Stimulated activated CD8-positive, alpha-beta memory T cell treated with anti-CD3 and anti-CD28 coated beads, Interleukin-12 subunit alpha, Interleukin-12 subunit beta, amount 100 ng/mL, for 24 hours (primary cell): ENCODE data around the gene CPNE5.

Experiments
- DNase-seq: peaks from one replicate; pipeline ENCODE4 v3.0.0-alpha.2; 2020; ENCODE audit errors: extremely low read depth

Gene CPNE5

DNA sequence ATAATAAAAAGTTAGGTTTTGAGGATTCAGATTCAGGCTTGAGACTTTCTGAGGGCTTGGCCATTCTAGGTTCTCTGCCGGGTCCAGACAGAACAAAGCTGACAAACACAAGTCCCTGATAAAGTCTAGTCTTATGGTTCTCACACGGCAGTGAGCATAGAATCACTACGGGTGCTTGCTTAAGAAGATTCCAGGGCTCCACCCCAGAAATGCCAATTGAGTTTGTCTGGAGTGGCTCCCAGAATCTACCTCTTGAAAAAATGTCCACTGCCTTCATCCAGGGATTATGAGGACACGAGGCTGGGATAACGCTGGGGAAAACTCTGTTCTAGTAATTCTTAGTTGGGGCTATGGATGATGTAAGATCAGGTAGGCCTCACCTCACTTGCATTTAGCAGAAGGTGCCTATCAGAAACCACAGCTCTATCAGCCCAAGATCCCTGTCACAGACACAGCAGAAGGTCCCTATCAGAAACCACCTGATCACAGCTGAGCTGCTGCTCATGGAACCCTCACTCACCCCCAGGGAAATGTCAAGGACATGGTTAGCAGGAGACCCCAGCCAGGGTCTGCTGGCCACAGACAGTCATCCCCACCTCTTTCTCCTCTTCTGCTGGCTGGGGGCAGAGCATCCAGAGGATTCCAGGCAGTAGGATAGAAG lies 89.3 kb downstream of the CPNE5 start:
- no peak for DNase-seq

DNA sequence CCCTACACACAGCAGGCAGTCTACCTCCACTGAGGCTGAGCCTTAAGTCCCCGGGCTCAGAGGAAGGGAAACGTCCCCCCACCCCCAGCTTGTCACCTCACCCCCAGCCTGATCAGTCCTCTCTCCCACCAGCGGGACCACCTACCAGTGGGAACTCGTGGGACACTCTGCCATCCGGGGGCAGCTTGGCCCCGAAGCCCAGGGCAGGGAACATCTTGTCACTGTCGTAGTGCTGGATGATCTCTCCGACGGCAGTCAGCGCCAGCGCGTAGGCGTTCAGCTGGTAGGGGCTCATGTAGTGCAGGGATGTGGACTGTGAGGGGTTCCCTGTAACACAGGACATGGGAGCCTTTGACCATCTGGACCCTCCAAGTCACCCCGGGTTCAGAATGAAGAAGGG lies 93.0 kb downstream of the CPNE5 start:
- no peak for DNase-seq

DNA sequence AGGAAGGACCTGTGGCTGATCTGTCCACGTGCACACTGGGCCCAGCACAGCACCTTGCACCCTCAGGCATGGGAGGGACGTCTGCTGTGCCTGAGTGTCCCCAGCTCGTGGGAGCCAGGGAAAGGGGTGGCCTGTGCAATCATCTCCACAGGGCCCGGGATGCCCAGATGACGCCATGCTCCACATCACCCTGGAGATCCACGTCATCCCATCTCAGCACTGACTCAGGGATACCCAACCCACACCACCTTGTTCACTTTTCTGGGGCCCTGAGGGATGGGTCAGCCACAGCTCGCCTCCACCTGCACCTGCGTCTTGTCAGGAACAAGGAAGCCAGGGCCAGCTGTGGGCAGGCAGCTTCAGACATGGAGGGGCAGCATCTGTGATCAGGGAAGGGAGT lies 93.4 kb downstream of the CPNE5 start:
- DNase-seq, result no peak

DNA sequence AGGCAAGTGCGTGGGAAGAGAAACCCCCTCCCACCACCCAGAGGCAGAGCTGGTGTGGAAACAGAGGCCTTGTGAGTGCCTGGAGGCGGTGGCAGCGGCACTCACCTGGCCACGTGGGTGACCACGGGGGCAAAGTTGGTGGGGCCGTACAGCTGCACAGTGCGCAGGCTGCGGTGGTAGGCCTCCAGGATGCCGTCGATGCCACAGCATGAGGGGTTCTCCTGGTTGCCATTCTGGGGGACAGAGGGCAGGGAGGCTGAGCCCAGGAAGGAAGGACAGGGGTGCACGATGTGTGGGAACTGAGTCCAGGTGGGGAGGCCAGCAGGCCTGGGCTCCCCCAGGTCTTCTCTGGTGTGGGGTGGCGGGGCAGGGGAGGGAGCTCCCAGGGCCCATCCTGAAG lies 94.0 kb downstream of the CPNE5 start:
- DNase-seq, result no peak

DNA sequence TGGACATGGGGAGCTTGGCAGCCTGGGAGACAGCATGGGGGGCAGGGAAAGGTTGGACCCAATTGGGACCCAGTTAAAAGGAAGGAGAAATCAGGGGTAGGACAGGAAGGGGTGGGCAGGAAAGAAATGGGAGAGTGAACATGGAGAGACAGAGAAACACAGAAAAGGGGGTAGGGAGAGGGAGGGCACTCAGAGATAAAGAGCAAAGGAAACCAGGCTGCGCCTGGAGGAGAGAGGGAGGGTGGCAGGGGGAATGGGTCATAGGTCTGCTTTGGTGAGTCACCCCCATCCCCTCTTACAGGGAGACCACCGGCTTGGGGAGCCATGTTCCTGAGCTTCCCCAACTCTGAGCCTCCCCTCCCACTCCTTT lies 95.0 kb downstream of the CPNE5 start:
- DNase-seq, result no peak

DNA sequence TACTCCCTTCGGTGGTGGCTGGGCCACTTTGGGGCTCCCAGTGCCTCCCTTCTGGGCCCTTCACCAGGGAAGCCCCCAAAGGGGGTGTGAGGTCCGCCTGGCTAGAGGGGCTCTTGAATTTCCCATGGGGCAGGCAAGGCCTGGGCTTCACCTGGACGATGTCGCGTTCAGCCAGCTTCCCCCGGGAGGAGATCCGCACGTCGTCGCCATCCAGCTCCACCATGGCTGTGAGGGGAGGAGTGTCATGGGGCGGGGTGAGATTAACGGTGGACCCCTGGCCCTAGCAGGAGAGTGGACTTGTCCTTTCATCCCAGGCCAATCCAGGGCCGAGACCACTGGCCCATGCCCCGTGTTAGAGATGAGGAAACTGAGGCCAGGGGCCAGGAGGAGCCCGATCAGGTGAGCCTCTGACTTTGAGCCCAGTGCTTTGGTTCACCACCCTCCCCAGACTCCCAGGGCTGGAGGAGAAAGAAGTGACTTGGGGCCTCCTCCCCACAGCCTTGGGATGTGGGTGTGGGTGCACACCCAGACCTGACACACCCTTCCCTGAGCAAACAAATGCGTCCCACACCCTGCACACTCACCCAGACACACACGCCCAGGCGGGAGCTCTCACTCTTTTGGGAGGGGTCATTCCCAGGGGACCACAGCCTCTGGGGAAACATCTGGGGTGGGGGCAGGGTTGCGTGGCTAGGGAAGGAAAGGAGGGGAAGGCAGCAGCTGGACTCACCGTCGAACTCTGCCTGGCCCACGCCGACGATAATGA lies 95.5 kb downstream of the CPNE5 start:
- DNase-seq, result no peak

DNA sequence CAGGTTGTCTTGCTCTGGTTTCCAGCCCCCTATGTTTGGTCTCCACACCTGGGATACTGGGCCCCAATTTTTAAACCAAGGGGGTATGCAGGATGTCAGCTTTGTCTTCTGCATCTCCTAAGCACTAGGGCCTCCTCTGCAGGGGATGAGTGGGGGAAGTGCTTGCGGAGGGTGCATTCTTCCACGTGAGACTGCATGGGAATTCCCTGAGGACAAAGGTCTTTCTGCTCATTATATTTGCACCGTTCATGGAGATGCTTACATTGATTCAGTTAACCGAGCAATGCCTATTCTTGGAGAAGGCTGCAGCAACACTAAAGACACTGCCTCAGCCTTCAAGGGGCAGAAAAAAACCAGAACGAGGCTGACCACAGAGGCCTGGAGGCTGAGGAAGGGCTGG lies 96.2 kb downstream of the CPNE5 start:
- no peak for DNase-seq

DNA sequence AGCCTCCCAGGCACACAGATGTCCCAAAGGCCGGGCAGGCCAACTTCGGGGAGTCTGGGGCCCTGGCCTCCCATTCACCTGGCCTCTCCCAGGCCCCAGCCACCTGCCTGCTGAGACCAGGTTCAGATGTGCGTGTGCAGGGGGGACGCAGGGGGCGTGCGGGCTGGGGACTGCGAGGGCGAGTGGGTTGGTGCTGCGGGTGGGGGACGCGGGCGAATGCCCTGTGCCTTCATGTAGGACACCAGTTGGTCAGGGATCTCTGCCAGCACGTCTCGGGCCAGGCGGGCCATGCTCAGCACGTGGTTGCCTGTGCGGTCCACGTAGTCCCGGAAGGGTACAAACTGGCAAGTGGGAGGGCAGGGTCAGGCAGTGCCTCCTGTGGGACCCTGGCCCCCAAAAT lies 97.1 kb downstream of the CPNE5 start:
- no peak for DNase-seq

DNA sequence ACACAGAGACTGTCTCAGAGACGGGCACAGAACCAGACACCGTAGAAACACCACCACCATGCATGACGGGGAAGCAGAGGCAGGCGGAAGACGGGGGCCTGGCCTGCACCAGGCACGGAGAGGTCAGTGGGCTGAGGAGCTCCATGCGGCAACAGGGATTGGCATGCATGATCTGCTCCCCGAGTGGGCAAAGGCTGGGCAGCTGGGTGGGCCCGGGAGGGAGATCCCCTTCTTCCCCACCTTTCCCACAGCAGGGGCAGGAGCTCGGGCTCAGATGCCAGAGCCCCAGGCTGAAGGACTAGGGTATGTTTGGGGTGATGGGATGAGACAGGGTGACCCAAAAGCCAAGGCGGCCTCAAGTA lies 98.4 kb downstream of the CPNE5 start:
- DNase-seq, result no peak

DNA sequence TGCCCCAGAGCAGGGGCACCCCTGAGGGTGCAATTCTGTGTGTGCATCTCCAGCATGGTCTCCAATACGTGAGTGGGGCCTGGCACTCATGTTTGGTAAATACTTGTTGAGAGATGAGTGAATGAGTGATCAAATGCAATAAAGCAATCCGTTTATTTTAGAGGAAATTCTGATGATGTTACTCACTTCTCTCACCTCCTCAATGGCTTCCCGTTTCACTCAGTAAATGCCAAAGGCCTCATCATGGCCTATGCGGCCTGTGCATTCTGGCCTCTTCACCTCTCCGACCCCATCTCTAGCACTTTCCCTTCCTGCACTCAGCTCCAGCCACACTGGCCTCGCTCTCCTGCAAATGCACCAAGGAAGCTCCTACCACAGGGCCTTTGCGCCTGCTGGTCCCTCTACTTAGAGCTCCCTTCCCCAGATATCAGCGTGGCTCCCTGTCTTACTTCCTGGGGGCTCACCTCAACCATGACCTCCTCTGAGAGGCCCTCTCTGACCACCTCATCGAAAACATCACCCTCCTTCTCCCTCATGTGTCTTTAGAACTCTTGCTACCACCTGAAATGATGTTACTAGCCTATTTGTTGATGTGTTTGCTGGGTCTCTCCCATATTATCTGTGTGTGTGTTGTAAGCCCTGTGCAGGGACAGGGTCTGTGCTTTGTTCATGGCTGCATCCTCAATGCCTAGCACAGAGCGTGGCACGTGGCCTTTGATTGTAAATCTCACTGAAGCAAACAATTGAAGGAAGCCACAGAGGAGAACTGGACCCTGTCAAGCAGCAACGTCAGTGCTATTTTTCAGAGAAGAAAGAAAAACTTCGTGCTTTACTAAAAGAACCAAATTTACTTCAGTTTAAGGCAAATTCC lies 99.1 kb downstream of the CPNE5 start:
- no peak for DNase-seq

DNA sequence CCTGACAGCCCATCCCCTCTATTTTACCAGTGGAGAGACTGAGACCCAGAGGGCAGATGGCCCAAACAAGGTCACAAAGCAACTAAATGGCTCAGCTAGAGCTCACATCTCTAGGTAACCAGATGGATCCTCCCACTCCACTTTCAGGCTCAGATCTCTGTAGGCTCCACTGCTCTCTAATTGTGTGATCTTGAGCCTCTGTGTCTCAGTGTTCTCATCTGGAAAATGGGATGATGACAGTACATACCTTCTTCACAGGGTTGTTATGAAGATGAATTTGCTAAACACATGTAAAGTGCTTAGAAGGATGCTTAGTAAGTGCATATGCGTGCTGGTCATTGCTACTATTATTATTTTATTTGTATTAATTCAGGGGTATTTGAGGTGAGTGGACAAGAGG lies 101.1 kb downstream of the CPNE5 start:
- DNase-seq, result no peak

DNA sequence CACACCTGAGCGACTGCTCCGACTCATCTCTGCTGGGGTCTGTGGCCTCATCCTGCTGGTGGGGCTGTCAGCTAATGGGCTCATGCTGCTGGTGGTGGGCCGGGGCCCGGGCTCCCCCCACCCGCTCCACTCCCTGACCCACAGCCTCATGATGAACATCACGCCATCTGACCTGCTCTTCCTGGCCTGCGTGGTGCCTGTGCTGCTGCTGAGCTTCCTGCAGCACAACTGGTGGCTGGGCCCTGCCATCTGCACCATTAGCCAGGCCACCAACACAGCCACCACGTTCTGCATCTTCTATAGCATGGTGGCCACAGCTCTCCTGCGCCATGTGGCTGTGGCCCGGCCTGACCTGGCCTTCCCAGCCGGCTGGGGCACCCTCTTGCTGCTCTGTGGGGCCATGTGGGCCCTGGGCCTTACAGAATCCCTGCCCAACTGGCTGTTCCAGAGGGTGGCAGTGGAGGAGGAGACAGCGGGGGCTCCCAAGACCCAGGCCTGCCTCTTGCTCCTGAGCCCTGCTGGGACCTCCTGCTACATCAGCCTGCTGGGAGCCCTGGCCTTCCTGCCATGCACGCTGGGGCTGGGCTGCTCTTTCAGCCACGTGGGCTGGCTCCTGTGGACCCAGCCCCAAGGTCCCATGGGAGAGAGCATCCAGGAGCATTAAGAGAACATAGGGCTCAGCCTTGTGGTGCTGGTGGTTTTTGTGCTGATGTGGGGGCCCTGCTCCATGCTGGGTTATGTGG lies 102.0 kb downstream of the CPNE5 start:
- DNase-seq, result no peak

DNA sequence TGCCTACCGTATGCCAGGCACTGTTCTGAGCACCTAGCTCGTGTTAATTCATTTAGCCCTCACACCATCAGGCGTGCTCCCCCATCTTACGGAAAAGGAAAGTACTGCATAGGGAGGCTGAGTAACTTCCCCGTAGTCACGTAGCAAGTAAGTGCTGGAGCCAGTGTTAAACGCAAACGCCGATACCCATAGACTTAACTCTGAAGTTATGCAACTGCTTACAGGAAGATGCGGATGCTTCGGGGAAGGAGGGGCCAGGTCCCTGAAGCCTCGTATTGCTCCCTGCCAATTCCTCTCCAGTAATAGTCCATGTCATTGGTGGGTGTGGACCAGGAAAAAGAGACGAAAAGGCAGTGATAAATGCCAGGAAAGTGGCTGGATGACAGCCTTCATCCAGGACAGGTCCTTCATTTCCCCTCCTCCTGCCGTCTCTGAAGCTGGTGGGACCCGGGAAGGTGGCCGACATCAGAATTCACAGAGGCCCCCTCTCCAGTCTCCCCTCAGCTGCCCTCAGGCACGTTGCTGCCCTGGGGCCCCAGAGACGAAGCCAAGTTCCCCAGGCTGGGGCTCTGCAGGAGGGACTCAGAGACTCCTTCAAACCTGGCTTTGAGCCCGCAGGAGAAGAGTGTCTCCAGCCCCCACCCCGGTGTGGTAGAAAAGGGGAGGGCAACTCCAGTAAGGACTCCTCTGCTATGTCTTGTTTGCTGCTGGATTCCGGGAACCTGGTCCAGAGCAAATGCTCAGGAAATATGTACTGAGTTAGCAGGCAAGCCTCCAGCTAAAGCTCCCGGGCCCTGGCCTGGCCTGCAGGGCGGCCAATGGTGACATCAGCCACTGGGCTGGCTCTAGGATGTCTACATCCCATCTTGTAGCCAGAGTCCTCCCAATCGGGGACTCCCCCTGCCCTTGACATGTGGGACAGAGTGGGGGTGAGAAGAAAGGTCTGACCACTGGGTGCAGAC lies 103.9 kb downstream of the CPNE5 start:
- DNase-seq, result no peak

DNA sequence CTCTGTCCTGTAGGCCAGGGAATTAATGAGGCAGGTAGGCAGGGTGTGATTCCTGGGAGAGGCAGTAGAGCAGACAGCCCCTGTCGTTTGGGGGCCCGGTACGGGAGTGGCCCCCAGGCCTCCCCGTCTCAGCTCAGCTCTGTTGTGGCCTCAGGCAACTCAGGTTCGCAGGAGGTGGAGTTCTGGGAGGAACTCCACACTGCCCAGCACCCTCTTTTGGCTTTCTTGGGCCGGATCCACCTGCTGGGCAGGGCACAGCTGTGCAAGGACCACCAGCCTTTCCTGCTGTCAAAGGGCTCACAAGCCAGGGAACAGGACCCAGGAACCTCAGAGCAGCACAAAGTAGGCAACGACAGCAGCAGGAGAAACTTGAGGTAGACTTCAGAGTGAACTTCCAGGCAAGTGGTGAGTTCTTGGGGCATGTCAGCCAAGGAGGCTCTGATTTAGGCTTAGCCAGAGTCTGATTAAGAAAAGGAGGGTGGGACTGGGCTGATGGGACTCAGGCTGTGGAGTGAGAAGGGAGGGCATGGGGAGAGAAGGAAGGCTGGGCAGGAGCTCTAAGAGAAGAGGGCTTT lies 104.7 kb downstream of the CPNE5 start:
- DNase-seq, result no peak

DNA sequence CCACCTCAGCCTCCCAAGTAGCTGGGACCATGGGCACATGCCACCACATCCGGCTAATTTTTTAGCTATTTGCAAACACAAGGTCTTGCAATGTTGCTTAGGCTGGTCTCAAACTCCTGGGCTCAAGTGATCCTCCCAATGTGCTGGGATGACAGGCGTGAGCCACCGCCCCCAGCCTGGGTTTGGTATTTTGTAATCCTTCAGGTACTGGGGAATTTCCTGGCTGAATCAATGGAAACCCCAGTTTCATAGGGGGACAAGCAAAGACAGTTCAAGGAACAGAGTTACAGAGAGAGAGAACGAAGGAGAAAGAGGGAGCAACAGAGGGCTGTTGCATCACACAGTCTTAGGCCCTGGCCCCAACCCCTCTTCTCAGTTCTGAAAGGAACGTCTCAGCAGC lies 105.9 kb downstream of the CPNE5 start:
- no peak for DNase-seq

DNA sequence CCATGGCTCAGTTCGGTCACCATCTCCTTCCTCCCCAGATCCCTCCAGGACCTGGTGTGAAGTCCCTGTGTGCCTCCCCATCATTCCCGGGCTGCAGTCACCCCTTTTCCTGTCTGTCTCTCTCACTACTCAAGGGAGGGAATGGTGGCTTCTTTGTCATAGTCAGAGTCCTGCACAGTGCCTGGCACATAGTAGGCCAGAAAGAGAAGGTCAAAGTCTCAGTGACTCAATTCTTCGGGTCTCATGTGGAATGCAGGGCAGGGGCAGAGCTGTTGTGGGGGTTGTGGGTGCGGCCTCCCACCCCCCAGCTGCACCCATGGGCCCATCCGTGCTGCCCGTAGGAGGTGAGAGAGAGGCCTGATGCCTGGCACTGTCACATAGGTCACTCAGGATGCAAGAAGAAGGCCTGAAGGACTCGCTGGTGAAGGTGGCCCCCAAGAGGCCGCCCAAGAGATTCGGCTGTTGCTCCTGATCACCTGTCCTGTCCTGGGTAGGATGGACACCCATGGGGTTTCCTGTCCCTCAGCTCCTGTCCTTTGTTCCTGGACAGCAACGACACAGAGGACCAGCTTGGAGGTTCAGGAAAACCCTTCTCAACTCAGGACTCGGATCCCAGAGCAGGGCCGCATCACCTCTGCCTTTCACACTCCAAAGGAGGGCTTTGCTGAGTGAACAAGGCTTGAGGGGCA lies 107.5 kb downstream of the CPNE5 start:
- DNase-seq, result no peak

DNA sequence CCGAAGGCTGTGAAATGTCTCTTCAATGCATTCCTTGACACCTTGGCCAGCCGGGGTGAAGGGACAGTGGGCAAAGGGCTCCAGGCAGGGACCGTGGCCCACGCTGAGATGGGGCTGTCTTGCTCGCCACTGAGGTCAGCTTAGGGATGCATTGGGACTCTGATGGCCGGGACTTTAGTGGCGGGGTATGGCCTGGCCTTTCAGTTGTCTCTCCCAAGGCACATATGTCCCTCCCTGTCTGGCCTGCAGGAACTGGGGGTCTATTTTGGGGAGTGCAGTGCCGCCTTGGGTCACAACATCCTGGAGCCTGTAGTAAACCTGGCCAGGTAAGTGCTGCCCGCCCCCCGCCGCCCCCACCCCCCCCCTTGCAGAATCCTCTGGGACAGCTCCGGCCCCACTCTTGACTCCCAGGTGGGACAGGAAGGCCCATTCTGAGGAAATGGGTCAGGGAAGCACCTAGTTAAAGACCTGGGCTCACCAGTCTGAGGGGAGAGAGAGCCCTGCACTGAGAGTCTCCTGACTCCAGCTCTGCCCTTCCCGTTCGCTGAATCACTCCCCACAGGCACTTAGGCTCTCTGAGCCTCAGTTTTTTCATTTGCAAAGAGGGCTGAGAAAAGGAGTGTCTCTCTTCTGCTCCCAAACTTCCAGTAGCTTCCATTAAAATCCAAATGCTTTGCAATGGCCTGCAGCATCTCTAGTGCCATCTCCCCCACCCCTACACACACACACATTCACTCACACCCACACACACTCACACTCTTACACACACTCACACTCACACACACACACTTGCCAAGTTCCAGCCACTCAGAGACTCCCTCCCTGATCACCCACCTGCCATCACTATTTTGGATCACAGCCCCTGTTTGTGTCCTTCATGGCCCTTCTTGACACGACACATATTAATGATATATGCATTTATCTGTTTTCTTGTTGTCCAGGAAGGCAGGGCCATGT lies 108.5 kb downstream of the CPNE5 start:
- no peak for DNase-seq

DNA sequence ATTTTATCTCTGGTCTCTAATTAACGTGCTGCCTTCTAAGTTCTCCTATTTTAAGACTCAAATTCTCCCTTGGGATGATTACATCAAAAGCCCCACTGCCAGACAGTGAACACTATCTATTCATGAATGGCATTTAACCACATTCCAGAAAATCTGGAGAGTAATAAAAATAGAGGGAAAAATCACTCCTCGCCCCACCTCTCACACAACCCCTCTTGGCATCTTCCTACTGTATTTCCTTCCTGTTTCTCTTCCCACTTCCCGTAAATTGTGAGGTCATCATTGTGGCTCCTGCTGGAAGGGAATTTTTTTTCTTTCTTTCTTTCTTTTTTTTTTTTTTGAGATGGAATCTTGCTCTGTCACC lies 110.1 kb downstream of the CPNE5 start:
- DNase-seq, result no peak
